ENCODE data around the gene CD300A.

CD300A gene

GRCh38 chr17:74443516-74444296, 22.7 kb upstream of the CD300A start:
- Histone ChIP-seq H3K79me2 (ENCODE audit: control insufficient read depth, low read length) (no peaks in the 10 kb centered on the region), H3K9me2 (replicated peaks; ENCODE audit: control insufficient read depth, low read length) (no peaks in the 10 kb centered on the region), H3K36me3 (ENCODE audit: control insufficient read depth, low read length) (no peaks in the 10 kb centered on the region), H3K4me1 (ENCODE audit: control insufficient read depth, low read length) (no peaks in the 10 kb centered on the region), H3K4me3 (ENCODE audit: low read length) (no peak overlapping the region), H3K9me3 (ENCODE audit: control insufficient read depth, insufficient read depth, low read length) (peaks cover under 1% of the 10 kb centered on the region; the same call in 1 of the 2 replicates), H4K20me1 (ENCODE audit: control insufficient read depth, insufficient read depth, low read depth, low read length) (no peaks in the 10 kb centered on the region), H3K27ac (ENCODE audit: low read depth, low read length) (no peak overlapping the region), H3K27me3 (ENCODE audit: control insufficient read depth, low read length) (no peaks in the 10 kb centered on the region), H3F3A (ENCODE audit: control insufficient read depth, insufficient read depth) (no peaks in the 10 kb centered on the region), H3K4me2 (ENCODE audit: low read length) (no peak overlapping the region)
- no peak for TF ChIP-seq EZH2phosphoT487 (IDR thresholded peaks at IDR 0.05; ENCODE audit: borderline replicate concordance, low read length)
- no peak for TF ChIP-seq CTCF (IDR thresholded peaks at IDR 0.05; ENCODE audit: low read depth, low read length, poor library complexity, severe bottlenecking)

DNA sequence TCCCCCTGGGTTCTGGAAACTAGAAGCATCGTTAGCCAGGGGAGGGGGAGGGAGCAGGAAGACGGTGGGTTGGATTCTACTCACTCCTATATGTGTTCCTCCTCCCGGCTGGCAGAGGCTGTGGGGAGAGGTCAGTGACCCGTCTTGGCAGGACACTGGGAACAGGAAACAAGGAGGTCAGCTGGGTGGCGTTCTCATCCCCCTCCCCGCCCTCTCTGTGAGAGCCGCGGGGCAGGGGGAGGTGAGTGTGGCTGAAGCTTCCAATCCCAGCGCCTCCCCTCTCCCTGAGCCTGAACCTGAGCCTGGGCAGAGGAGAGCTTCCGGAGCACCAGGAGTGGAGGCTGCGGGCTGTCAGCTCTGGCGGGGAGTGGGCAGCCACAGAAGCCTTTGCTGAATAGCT, 22.0 kb upstream of the CD300A start:
- Histone ChIP-seq H3K4me1 (ENCODE audit: control insufficient read depth, low read length) (no peaks in the 10 kb centered on the region), H3K9me3 (ENCODE audit: control insufficient read depth, insufficient read depth, low read length) (no peaks in the 10 kb centered on the region), H3K4me2 (ENCODE audit: low read length) (no peak overlapping the region), H3K27me3 (ENCODE audit: control insufficient read depth, low read length) (no peaks in the 10 kb centered on the region), H3K27ac (ENCODE audit: low read depth, low read length) (no peak overlapping the region), H4K20me1 (ENCODE audit: control insufficient read depth, insufficient read depth, low read depth, low read length) (no peaks in the 10 kb centered on the region), H3K36me3 (ENCODE audit: control insufficient read depth, low read length) (no peaks in the 10 kb centered on the region), H3K79me2 (ENCODE audit: control insufficient read depth, low read length) (no peaks in the 10 kb centered on the region), H3K4me3 (ENCODE audit: low read length) (no peak overlapping the region), H3K9me2 (replicated peaks; ENCODE audit: control insufficient read depth, low read length) (no peaks in the 10 kb centered on the region), H3F3A (ENCODE audit: control insufficient read depth, insufficient read depth) (no peaks in the 10 kb centered on the region)
- TF ChIP-seq EZH2phosphoT487 (IDR thresholded peaks at IDR 0.05; ENCODE audit: borderline replicate concordance, low read length) (no peak), CTCF (IDR thresholded peaks at IDR 0.05; ENCODE audit: low read depth, low read length, poor library complexity, severe bottlenecking) (no peak)

DNA sequence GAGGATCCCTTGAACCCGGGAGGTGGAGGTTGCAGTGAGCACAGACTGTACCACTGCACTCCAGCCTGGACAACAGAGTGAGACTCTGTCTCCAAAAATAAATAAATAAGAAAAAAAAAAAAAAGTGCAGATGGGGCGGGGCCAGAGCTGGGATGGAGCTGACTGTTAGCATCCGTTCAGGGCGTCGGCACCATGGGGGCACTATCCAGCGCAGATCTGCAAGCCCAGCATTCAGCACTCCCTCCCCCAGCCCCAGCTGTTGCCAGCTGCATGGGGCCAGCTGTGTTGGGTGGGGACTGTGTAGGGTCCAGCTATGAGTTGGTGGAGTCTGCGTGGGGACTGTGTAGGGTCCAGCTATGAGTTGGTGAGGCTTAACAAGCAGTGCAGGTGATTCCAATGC, 21.3 kb upstream of the CD300A start:
- H3K9me3 ChIP-seq (ENCODE audit: control insufficient read depth, insufficient read depth, low read length): no peaks in the 10 kb centered on the region
- no peak overlapping the region for H3K4me3 ChIP-seq (ENCODE audit: low read length)
- no peak overlapping the region for H3K27ac ChIP-seq (ENCODE audit: low read depth, low read length)
- no peaks in the 10 kb centered on the region for H3K9me2 ChIP-seq (replicated peaks; ENCODE audit: control insufficient read depth, low read length)
- no peaks in the 10 kb centered on the region for H3K27me3 ChIP-seq (ENCODE audit: control insufficient read depth, low read length)
- no peaks in the 10 kb centered on the region for H3K36me3 ChIP-seq (ENCODE audit: control insufficient read depth, low read length)
- no peaks in the 10 kb centered on the region for H3K4me1 ChIP-seq (ENCODE audit: control insufficient read depth, low read length)
- H3F3A ChIP-seq (ENCODE audit: control insufficient read depth, insufficient read depth): no peaks in the 10 kb centered on the region
- no peak for TF ChIP-seq EZH2phosphoT487 (IDR thresholded peaks at IDR 0.05; ENCODE audit: borderline replicate concordance, low read length)
- no peak for TF ChIP-seq CTCF (IDR thresholded peaks at IDR 0.05; ENCODE audit: low read depth, low read length, poor library complexity, severe bottlenecking)
- no peak overlapping the region for H3K4me2 ChIP-seq (ENCODE audit: low read length)
- H4K20me1 ChIP-seq (ENCODE audit: control insufficient read depth, insufficient read depth, low read depth, low read length): no peaks in the 10 kb centered on the region
- no peaks in the 10 kb centered on the region for H3K79me2 ChIP-seq (ENCODE audit: control insufficient read depth, low read length)

Measured in DOHH2 (cell line).